Left forelimb (tissue), 1 donor: ENCODE results near the gene PKD1.
"Not testable (repeated sequence)": the region's sequence is repeated elsewhere in the genome, so short reads cannot be mapped to it uniquely, and the experiment has no call there.

ENCODE experiments used
- DNase-seq: peaks from one replicate; pipeline ENCODE4 v3.0.0-alpha.2; 2018; ENCODE audit warnings: low spot score

Gene PKD1

DNA sequence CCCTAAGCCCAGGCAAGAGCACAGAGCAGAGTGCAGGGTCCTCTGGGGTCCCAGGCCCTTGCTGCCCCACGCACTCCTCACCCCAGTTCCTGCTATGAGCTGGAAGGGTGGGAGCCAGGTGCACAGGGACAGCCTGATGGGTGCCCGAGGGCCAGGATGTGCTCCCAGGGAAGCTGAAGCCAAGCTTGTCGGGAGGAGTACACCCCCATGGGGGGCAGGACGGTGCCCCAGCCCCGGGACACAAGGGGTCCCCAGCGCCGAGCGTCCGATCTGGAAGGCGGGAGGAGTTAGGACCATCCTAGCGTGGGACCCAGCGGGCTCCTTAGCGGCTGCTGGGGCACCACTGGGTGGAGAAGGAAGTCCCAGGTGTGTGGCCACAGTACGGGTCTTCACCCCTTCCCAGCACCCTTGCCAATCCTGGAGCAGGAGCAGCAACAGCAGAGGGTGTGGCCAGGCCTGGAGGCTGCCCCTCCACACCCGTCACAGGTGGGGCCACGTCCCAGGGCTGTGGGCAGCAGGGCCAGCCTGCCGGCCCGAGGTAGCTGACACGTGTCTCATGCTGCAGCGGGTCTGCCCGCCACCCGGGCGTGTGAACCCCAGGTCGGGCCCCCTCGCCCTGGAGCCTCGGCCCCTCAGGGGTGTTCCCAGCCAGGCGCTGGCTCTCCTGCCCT, 11.9 kb downstream of the PKD1 start:
- not testable (repeated sequence) for DNase-seq

- DNase-seq = not testable (repeated sequence)
Measured at GRCh38 chr16:2122934-2123683, 12.6 kb downstream of the PKD1 start.

GRCh38 chr16:2122429-2122828, 13.3 kb downstream of the PKD1 start:
- DNase-seq = no peak

- no peak for DNase-seq
Measured at GRCh38 chr16:2121853-2122252, 13.8 kb downstream of the PKD1 start.

- DNase-seq = not testable (repeated sequence)
Measured at GRCh38 chr16:2121325-2121724, 14.4 kb downstream of the PKD1 start.

- not testable (repeated sequence) for DNase-seq
Measured at GRCh38 chr16:2117960-2118722, 17.6 kb downstream of the PKD1 start.

- DNase-seq = not testable (repeated sequence)
Measured at GRCh38 chr16:2117341-2117740, 18.4 kb downstream of the PKD1 start.

GRCh38 chr16:2116428-2116827, 19.3 kb downstream of the PKD1 start:
- not testable (repeated sequence) for DNase-seq

DNA sequence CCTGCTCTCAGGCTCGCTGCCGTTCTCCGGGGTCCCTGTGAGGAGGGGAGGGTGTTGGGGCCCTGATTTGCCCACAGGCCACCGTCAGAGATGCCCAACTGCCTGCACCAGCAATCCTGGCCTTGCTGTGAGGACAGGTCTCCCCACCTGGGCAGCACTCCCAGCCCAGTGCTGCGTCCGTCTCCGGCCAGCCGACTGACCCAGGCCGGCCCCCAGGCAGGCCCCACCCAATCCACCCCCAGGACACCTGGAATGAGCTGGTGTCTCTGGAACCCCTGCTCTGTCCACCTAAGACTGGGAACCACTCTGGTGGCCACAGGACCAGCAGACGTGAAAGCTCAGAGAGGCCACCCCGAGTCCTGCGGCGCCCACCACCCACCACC, 20.1 kb downstream of the PKD1 start:
- no peak for DNase-seq

- not testable (repeated sequence) for DNase-seq
Measured at GRCh38 chr16:2114885-2115590, 20.7 kb downstream of the PKD1 start.

DNA sequence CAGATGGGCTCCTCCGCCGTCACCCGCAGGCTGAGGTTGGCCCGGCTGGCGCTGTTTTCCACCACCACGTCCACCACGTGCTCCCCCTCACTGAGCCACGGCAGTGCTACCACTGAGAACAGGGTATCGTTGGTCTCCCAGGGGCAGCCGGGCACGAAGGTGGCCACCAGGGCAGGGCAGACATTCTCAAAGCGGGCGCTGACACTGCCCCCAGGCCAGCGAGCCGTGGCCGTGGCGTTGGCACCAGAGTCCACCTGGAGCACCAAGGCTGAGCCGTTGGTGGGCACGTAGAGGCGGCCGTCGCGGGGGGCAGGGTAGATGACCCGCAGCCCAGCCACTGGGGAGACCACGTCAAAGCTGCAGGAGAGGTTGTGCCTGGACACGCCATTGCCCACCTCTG, 21.5 kb downstream of the PKD1 start:
- not testable (repeated sequence) for DNase-seq

- DNase-seq = not testable (repeated sequence)
Measured at GRCh38 chr16:2112539-2113106, 23.1 kb downstream of the PKD1 start.

- DNase-seq = not testable (repeated sequence)
Measured at GRCh38 chr16:2111412-2112335, 24.0 kb downstream of the PKD1 start.

DNA sequence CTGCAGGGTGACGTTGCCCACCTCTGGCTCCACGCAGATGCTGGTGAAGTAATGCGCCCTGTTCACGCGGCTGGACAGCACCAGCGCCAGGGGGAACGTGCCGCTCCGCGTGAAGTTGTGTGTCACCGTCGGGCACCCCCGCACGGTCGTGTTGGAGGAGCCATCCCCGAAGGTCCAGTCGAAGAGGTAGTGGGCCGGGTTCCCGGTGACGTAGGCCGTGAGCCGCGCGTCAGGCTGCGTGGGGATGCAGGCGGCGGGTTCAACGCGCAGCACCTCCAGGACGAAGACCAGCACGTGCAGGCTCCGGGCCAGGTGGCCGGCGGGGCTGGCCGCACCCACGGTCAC, 24.7 kb downstream of the PKD1 start:
- DNase-seq = not testable (repeated sequence)

DNA sequence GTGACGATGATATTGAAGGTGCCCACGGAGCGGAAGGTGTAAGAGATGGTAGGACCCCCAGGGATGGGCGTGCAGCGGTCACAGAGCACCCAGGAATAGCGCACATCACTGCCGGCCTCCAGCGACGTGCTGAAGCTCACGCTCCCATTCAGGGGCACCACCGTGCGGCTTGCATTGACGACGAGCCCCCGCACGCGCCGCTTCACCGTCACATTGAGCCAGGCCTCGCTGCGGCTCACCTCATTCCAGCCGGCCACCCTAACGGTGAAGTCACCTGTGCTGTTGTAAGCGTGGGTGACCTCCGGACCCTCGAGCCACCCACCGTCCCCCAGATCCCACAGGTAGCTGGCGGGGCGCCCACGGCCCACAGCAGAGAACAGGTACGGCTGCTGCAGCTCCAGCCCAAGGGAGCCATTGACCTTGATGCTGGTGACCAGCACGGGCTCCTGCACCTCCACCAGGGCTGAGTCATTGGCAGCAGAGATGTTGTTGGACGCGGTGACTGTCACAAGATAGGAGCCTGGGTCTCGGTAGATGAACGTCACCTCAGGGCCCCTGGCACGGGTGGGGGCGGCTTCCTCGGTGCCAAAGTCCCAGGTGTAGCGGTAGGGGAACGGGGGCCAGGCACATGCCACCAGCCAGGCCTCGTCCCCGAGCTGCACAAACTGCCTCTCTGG, 25.2 kb downstream of the PKD1 start:
- DNase-seq = not testable (repeated sequence)

- DNase-seq = not testable (repeated sequence)
Measured at GRCh38 chr16:2109872-2110271, 25.8 kb downstream of the PKD1 start.

GRCh38 chr16:2109271-2109580, 26.5 kb downstream of the PKD1 start:
- not testable (repeated sequence) for DNase-seq

DNA sequence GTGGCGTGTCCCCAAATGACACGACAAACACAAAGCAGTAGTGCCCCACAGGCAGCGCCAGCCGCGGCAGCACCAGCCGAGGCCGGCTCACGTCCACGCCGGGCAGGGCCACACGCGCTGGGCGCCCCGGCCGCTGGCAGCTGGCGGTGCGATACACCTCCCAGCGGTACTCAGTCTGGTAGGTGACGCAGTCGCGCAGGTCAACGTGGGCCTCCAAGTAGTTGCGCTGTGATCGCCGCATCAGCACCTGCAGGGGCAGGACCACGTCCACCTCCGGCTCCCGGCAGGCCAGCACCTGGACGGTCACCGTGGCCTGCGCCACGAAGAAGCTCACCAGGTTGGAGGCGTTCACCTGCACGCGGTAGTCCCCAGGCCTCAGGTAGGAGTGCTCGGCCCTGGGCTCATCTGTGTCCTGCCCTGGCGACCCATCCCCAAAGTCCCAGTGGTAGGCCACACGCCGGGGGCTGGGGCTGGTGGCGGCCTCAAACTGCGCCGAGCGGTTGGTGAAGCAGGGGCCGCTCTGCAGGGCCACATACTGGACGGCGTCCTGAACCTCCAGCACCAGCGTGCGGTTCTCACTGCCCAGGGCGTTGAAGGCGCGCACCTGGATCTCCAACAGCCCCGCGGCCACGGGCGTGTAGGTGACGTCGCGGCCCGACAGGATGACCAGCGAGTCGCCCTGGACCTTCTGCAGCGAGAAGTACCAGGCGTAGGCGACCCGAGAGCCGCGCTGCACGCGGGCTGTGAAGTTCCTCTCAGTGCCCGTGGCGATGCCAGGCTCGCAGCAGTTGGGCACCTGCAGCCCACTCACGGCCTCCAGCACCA, 27.0 kb downstream of the PKD1 start:
- DNase-seq = not testable (repeated sequence)

DNA sequence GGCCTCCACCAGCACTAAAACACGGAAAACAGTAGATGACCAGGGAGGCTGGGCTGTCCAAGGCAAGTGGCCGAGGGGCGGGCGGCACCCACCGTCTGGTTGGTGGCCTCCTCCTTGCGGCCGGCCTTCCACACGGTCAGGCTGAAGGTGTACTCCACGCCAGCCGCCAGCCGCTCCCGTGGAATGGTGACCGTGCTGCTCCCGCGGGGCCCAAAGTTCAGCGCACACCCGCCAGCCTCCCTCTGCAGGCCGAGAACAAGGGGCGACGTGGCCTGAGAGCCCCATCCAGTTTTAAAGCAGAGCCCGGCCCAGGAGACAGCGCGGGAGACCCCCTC, 27.9 kb downstream of the PKD1 start:
- not testable (repeated sequence) for DNase-seq
